HG03469 (cell line): Measurements from ENCODE around the gene VAT1L.
A peak's percentile ranks its signal among the peaks of the same experiment; 100 is the strongest.
"Not testable (repeated sequence)": the region's sequence is repeated elsewhere in the genome, so short reads cannot be mapped to it uniquely, and the experiment has no call there.

Experiments used
- ATAC-seq: cut with Tn5 transposase; IDR thresholded peaks from one replicate; pipeline ENCODE4 v1.9.1; 2021; ENCODE audit warnings: mild to moderate bottlenecking, moderate library complexity, moderate number of reproducible peaks; ENCODE audit not compliant: unreplicated experiment

VAT1L gene

DNA sequence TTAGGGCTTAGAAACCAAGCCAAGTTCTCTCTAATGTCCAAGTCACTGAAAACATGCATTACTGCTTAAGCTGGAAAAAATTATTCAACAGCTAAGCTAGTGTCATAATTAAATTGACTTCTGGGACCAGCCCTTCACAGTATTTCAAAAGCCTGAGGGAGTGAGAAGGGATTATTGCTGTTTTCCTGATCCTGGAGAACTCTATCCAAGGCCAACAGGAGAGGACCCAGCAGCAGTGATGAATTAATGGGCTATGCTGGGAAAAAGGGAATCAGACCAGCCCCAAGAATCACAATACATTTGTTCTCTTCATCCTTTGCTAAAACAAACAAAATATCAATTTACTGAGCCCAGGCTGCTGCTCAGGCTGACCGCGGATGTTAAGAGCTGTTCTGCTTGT is 199.4 kb downstream of the VAT1L start:
- no peak for ATAC-seq

DNA sequence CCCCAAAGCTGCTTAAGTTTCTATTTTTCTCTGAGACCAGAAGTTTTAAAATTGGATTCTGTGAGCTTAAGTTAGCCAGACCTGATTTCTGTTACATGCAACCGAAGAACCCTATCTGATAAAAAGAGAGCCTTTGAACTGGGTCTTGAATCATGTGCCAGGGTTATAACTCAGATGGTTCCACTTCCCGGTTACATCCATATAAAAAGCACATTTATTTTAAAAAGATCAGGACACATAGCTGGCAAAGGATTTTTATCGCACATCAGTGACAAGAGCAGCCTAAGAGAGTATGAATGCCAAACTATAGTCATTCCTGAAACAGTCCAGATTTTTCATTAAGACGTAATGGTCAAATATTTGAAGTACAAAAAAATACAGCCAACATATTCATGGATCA is 201.5 kb downstream of the VAT1L start:
- no peak for ATAC-seq

DNA sequence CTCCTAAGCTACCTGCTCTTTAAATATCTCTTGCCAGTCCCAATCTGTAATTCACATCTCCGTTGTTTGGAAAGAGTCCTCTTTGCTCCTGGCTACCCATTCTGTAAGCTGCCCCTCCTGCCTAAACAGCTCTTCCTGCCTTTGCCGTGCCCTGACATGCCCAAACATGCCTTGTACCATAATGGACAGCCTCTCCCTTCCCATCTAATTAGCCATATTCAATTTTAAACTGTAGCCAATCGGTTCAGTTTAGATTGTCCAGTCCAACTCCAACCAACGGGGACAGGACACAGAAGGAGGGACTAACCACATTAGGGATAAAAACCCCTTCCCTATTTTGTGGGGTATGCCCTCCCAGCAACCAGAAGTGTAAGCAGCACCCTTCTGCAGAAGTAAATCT is 203.3 kb downstream of the VAT1L start:
- ATAC-seq, result no peak

GRCh38 chr16:77992381-77992780 is 204.0 kb downstream of the VAT1L start:
- ATAC-seq, result not testable (repeated sequence)

DNA sequence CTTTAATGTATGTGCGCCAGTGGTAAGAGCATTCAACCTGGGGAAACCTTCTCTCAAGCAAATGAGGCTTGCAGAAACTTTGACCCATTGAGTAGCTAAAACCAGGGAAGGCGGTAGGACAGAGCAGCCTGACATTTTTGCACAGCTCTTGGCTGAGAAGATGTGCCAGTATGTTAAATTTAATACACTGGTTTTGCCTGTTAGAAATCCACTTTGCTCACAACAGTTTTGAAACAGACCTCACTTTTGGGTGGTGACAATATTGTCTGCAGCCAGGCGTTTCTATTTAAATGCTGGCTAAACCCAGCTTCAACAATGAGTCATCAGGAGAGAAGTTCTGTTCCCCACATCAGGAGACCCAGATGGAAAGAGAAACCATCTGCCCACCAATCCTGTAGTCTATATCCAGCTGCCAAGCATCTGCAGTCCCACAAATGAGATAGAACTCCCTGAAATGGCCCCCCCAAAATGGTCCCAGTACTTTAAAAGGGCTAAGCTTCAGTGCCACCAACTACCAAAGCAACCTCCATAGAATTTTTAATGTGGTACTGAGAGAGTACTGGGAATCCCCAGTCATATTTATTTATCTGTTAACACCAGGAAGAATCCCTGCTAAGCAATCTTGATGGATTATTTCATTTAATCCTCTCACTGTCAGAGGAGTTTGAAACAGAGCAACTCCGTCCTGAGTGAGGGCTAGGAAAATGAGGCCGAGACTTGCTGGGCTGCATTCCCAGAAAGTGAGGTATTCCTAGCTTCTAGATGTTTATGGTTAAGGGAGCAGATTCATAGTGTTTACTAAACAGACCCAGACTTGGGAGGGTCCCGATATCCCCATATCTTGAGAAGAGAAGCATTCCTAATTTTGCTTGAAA is 205.0 kb downstream of the VAT1L start:
- no peak for ATAC-seq

GRCh38 chr16:77995843-77996455 is 207.6 kb downstream of the VAT1L start:
- no peak for ATAC-seq

- ATAC-seq, result no peak
These were observed 210.1 kb downstream of the VAT1L start for GRCh38 chr16:77998350-77999023.

DNA sequence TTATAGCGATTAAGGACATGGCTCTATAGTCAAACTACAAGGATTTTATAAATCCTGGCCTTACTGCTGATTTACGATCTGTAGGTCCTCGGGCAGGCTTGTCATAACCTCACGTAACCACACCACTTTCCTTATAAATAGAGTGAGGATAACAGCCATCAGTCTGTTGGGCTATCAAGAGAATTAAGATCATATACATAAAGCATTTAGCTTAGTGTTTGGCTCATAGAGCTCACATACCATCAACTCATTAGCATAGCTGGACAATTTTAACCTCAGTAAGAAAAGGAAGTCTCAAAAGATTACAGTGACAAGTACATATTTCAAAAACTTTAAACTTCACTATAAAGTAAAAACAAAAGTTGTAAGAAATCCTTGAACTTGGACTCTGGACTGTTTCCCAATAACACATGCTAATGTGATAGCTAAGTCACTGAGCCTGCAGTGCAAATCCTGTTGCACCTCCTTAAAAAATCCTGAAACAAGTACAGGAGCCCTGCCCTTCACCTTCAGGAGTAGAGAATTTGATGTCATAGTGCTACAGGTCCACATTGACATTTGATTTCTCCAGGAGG is 213.2 kb downstream of the VAT1L start:
- ATAC-seq, result no peak

GRCh38 chr16:78002915-78003538 is 214.7 kb downstream of the VAT1L start:
- ATAC-seq, result peak; percentile 98

- ATAC-seq, result no peak
These were observed 216.2 kb downstream of the VAT1L start for GRCh38 chr16:78004517-78004916.

GRCh38 chr16:78005881-78006280 is 217.5 kb downstream of the VAT1L start:
- no peak for ATAC-seq

- no peak for ATAC-seq
These were observed 218.8 kb downstream of the VAT1L start for GRCh38 chr16:78007121-78007520.

DNA sequence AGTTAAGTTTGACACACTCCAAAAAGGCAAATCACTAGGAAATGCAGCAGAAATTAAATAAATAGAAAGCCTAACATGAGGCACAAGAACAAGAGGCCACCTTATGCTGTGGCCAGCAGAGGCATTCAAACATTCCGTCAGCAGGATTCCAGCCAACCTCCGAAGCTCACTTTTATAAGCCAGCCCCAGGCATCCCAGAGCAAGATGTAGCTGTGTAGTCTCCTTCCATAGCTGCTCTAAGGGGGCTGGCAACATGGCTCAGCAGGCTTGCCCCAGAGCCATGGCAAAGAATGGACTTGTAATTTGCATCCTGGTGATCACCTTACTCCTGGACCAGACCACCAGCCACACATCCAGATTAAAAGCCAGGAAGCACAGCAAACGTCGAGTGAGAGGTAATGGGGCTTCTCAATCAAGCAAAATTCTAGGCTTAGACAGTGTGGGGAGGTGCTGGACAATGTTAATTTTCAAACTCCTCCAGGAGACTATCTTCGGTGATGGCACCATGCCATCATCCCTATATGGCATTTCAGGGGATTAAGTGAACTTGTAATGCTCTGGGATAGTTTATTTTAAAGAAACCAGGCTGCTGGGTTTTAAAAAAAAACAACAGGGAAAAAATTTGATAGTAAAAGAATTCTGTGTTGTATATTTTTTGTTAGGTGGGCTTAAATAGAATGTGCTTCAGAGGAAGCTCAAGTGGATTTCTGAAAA is 234.1 kb downstream of the VAT1L start, which contains the start of gene CLEC3A:
CLEC3A (plus strand) TSS at position 202 of the 714 bp plus-strand sequence; CDS start at position 281, 79 bp downstream.
- ATAC-seq, result no peak

DNA sequence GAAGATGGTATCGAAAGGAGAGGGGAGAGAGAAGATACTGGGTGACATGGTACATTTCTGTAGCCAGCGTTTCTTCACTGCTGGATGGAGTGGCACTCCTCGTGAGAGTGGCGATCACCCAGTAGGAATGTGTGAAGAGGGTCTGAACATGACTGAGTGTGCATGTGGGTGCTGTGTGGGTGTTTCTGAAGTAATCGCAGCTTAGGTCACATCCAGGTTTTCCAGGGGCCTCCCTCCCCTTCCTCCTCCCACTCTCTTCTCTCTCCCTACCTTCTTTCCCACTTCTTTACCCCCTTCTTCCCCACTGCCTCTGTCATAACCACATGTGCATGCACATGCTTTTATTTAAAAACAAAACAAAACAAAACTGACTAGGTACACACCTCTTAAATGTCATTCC is 235.8 kb downstream of the VAT1L start:
- no peak for ATAC-seq

DNA sequence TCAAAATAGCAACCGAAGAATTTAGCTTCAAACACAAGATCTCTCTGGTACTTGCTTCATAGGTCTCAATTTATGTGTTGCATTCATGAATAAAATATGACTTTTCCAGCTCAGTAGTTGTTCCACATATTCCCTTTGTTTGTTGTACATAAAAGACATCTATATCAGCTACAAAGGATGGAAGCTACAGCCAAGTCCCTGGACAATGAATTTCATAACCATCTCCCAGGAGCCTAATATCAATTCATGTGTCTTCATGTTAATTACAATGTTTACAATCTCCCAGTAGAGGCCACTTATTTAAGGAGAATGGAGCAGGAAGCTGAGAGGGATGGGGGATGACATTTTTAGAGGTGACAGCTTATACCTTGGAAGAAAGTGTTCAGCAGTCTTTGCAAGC is 237.3 kb downstream of the VAT1L start:
- ATAC-seq, result no peak

- no peak for ATAC-seq
These were observed 239.7 kb downstream of the VAT1L start for GRCh38 chr16:78028018-78028417.
